ENCODE results near the gene F2.

Gene F2

GRCh38 chr11:46718155-46719019 is 626 bp upstream of the F2 start:
- no peak for DNase-seq

DNA sequence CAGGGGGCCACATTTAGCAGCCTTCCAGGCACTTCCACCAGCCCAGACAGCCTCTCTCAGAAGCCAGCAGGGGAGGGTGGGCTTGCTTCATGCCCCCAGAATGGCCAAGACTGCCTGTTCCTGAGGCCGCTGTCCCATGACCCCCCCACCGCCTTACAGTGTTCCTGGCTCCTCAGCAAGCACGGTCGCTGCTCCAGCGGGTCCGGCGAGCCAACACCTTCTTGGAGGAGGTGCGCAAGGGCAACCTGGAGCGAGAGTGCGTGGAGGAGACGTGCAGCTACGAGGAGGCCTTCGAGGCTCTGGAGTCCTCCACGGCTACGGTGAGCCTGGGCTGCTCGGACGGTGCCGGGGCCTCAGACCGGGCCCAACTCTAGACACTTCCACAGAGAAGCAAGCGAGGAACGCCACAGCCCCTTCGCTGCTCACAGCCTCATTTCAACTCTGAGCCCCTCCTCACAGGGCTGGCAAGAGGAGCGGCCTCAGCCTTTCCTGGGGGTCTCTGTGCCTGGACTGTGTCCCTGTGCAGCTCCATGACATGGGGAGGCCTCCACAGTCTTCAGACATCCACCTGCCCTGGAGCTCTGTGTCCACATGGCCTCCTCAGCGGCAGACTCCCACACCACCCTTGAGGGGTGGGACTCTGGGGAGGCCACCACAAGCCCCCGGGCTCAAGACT is 668 bp downstream of the F2 start:
- DNase-seq, result no peak

GRCh38 chr11:46721286-46721685 is 2.3 kb downstream of the F2 start:
- no peak for DNase-seq

DNA sequence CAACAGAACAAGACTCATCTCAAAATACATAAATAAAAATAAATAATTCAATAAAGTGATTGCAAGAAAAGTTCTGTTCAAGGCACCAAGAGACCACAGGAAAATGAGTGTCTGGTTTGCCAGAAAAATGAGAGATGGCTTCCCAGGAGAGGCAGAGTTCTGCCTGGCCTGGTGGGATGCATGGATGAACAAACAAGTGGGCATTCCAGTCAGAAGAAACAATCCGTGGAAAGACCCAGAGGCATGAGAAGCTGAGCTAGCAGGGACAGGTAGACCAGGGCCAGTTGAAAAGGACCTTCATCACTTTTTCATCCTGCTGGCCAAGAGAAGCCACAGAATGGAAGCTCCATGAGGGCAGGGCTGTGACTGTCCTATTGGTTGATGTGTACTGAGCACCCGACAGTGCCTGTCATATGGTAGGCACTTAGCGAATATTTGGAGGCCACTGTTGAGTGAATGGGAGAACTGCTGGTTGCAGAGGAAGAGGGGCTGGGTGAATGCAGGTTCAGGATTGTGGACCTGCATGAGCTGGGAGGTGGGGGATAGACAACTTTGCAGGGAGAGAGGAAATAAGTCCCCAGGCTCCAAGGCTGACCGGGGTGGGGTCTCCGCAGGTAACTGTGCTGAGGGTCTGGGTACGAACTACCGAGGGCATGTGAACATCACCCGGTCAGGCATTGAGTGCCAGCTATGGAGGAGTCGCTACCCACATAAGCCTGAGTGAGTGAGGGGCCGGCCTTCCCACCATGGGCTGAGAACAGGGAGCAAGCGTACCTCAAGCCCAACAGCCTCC is 3.7 kb downstream of the F2 start:
- DNase-seq, result no peak

DNA sequence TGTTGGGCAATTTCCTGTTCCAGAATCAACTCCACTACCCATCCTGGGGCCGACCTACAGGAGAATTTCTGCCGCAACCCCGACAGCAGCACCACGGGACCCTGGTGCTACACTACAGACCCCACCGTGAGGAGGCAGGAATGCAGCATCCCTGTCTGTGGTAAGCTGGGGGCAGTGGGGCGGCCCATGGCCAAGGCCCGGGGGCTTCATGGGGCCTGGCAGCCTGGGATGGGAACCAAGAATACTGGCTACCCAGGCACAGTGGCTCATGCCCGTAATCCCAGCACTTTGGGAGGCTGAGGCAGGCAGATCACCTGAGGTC is 4.3 kb downstream of the F2 start:
- DNase-seq, result no peak

GRCh38 chr11:46724088-46724487 is 5.1 kb downstream of the F2 start:
- no peak for DNase-seq

GRCh38 chr11:46725338-46726205 is 6.6 kb downstream of the F2 start:
- DNase-seq, result no peak

GRCh38 chr11:46726206-46726862 is 7.3 kb downstream of the F2 start:
- DNase-seq, result no peak

- DNase-seq, result no peak
These were observed 9.1 kb downstream of the F2 start for GRCh38 chr11:46727952-46728658.

DNA sequence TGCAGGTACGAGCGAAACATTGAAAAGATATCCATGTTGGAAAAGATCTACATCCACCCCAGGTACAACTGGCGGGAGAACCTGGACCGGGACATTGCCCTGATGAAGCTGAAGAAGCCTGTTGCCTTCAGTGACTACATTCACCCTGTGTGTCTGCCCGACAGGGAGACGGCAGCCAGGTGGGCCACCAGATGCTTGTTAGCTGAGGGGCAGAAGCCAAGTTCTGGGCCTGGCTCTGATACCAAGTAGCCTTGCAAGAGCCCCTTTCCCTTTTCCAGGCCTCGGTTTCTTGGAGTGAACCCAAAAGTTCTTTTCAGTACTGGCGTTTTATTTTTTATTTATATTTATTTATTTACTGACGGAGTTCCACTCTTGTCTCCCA is 9.6 kb downstream of the F2 start:
- no peak for DNase-seq

DNA sequence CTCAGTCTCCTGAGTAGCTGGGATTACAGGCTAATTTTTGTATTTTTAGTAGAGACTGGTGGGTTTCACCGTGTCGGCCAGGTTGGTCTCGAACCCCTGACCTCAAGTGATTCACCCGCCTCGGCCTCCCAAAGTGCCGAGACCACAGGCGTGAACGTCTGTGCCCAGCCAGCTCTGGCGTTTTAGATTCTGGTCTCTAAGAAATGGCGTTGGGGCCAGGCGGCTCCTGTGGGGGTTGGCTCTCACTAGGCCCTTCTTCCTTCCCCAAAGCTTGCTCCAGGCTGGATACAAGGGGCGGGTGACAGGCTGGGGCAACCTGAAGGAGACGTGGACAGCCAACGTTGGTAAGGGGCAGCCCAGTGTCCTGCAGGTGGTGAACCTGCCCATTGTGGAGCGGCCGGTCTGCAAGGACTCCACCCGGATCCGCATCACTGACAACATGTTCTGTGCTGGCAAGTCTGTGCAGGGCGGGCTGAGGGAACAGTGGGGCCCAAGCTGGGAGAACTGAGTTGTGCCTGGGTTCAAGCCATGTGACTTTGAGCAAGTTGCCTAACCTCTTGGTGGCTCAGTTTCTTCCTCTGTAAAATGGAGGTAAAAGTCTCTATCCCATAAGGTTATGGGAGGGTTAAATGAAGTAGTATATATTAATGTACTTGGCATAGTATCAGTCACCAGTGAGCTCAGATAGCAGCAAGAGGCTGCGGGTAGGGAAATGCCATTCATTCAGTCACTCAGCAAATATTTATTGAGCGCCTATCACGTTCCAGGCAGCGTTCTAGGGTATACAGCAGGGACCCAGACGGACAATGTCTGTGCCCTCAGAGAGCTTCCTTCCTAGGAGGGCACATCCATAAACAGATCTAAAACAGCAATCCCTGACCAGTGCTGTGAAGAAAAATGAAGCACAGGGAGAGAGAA is 10.4 kb downstream of the F2 start:
- no peak for DNase-seq

- DNase-seq, result no peak
These were observed 12.5 kb downstream of the F2 start for GRCh38 chr11:46731545-46731944.

DNA sequence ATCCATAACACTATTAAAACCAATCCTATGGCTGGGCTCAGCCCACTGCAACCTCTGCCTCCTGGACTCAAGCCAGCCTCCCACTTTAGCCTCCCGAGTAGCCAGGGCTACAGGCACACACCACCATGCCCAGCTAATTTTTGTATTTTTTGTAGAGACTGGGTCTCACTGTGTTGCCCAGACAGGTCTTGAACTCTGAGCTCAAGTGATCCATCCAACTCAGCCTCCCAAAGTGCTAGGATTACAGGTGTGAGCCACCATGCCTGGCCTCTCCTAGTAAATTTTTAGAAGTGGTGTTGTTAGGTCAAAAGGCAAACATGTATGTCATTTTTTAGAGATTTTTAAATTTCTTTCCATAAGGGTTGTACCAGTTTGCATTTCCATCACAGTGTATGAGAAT is 14.2 kb downstream of the F2 start:
- no peak for DNase-seq

DNA sequence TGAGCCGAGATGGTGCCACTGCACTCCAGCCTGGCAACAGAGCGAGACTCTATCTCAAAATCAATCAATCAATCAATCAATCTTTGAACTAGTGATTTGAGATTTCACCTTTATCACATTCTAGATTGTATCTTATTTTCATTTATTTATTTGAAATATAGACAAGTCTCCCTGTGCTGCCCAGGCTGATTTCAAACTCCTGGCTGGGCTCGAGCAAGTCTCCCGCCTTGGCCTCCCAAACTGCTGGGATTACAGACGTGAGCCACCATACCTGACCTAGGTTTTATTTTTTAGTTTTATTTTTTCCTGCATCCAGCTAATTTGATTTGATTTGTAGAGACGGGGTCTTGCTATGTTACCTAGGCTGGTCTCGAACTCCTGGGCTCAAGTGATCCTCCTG is 17.1 kb downstream of the F2 start:
- no peak for DNase-seq

GRCh38 chr11:46736615-46737014 is 17.6 kb downstream of the F2 start:
- no peak for DNase-seq

GRCh38 chr11:46737699-46738098 is 18.7 kb downstream of the F2 start:
- no peak for DNase-seq

GRCh38 chr11:46738887-46739286 is 19.9 kb downstream of the F2 start:
- DNase-seq, result no peak

DNA sequence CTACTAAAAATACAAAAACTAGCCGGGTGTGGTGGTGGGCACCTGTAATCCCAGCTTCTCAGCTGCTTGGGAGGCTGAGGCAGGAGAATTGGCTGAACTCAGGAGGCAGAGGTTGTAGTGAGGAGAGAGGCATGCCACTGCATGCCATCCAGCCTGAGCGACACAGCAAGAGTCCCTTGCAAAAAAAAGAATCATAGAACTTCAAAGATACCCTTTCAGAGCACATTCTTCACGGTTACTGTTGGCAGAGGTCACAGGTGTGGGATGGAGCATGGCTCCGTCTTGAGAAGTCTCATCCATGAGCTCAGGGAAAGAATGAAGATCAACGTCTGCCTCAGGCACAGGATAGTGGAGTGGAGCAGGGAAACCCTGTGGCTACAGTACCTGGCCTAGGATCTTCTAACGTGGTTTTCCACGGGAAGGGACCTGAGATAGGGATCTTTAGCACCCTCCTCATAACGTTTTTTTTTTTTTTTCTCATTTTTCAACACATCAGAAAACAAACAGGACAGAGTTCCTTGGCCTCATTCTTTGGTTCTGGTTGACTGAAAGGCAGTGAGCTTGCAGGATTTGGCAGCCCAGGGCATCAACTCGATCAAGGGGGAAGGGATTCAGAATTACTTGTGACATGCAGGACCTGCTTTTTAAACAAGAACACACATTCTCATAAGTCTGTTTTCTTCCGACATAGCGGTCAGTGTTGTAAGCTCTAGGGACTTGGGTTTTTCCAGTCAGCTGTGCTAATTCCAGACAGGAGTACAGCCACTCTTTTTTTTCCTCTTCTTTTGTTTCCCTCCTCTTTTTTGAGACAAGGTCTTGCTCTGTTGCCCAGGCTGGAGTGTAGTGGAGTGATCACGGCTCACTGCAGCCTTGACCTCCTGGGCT is 22.8 kb downstream of the F2 start:
- DNase-seq, result no peak

DNA sequence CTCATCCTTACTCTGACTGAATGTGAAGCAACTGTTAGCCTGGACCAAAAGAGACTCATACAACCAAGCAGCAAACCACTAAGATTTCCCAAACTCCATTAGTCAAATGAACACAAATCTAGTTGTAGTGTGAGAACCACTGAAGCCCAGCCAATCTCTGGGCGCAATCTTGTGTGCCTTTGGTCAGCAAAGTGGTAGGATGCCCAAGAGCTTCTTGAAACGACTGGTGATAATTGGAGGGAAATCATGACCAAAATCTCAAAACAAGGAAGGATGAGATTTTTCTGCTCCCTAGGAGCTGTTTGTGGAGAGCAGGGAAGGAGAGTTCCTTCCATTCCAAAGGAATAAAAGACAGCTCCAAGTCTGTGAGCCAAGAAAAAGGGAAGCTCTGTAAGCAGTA is 24.0 kb downstream of the F2 start:
- no peak for DNase-seq
